Esophagus squamous epithelium (tissue), 5 donors: ENCODE measurements around the gene UCN. TPM values are rescaled to one million over a fixed set of nuclear protein-coding genes. Genes with fewer than 3 reads are reported as not detected.
A peak's percentile ranks its signal among the peaks of the same experiment; 100 is the strongest.
"Not testable (repeated sequence)": the region's sequence is repeated elsewhere in the genome, so short reads cannot be mapped to it uniquely, and the experiment has no call there.

ENCODE experiments used
- DNase-seq: peaks from one replicate; lab custom pipeline; 2025; lab: John Stamatoyannopoulos, UW
- H3K27ac ChIP-seq, 4 donors: fragments of 200-600 bp; sonication (generic); one replicate each; pipeline ENCODE4 v1.5.1; 2016 to 2019; ENCODE audit warnings: mild to moderate bottlenecking in 1 of 4
- H3K27me3 ChIP-seq, 4 donors: fragments of 200-600 bp; sonication (generic); 1 replicate in 3 of 4; 2 replicates in 1 of 4; pipeline versions ENCODE4 v1.5.1 to v1.6.0; 2017 to 2021; ENCODE audit warnings: antibody characterized with exemption in 1 of 4
- H3K36me3 ChIP-seq, 3 donors: fragments of 200-600 bp; sonication (generic); one replicate each; pipeline ENCODE4 v1.5.1; 2016 to 2019
- H3K4me1 ChIP-seq, 3 donors: fragments of 200-600 bp; sonication (generic); one replicate each; pipeline ENCODE4 v1.5.1; 2017 to 2019
- H3K4me3 ChIP-seq, 4 donors: fragments of 200-600 bp; sonication (generic); 1 replicate in 3 of 4; 2 replicates in 1 of 4; pipeline ENCODE4 v1.5.1; 2016 to 2019; ENCODE audit warnings: mild to moderate bottlenecking in 2 of 4, moderate library complexity in 1 of 4
- H3K9me3 ChIP-seq, 3 donors: fragments of 200-600 bp; sonication (generic); one replicate each; pipeline ENCODE4 v1.5.1; 2016 to 2019
- CTCF ChIP-seq, 6 experiments: fragments of 450-650 bp in 4 of 6; fragments of 200-600 bp in 2 of 6; sonication (generic) in 2 of 6; IDR thresholded peaks; one replicate each; pipeline ENCODE4 v1.5.1; 2016 to 2019; ENCODE audit warnings: antibody characterized with exemption in 6 of 6, mild to moderate bottlenecking in 4 of 6, moderate library complexity in 4 of 6
- POLR2A ChIP-seq, 4 donors: fragments of 450-650 bp; IDR thresholded peaks; one replicate each; pipeline ENCODE4 v1.6.1; 2017; ENCODE audit warnings: antibody characterized with exemption in 4 of 4, mild to moderate bottlenecking in 4 of 4, moderate library complexity in 3 of 4
- WGBS, 2 donors: methylation state at CpG; one replicate each; pipeline ENCODE4 v1.1.5; 2018; 5-methylcytosine and 5-hydroxymethylcytosine counted together
- intact Hi-C: fragments of 100-400 bp; cut with DNase I; formaldehyde crosslinking; loops from one replicate; pipeline ENCODE4 v1.15.0; 2022
- total RNA-seq, 4 donors: library from RNA; depleted of rRNA; stranded (reverse); fragments of >200 nt; gene quantifications; one replicate each; pipeline ENCODE4 v1.1.0, GENCODE V29; 2016
- donor health status: DM: yes; HTN: yes; CAD: no.

UCN gene
- total RNA-seq, 4 donors from 2014 or later, result 1.1 TPM; not detected in 3

- intact Hi-C loops, result loop anchor here (10.0 kb wide), 1 partner anchor 211 kb away; no protein-coding TSS in a partner anchor
- H3K27me3 ChIP-seq, result peaks cover 12 to 47% (median 20%) of the 10 kb centered on the region in 4 donors
- H3K27ac ChIP-seq, result no peak overlapping the region
- no peak overlapping the region for H3K4me3 ChIP-seq
- H3K4me1 ChIP-seq, result peaks cover 16 to 36% (median 20%) of the 10 kb centered on the region in 3 donors
- H3K9me3 ChIP-seq, result no peaks in the 10 kb centered on the region
- DNase-seq, result no peak
- 84 to 86% methylated on average over 5 to 15 of the region's 16 CpGs for WGBS, 2 donors
- peaks cover 0 to 12% (median 0%) of the 10 kb centered on the region in 3 donors for H3K36me3 ChIP-seq
- TF ChIP-seq POLR2A (IDR thresholded peaks at IDR 0.05) (no peak), CTCF (IDR thresholded peaks at IDR 0.05) (no peak)
Measured at GRCh38 chr2:27305516-27305915, 2.7 kb downstream of the UCN start.

- no peak for DNase-seq
- peaks cover 12 to 47% (median 20%) of the 10 kb centered on the region in 4 donors for H3K27me3 ChIP-seq
Measured at GRCh38 chr2:27304488-27305240, 3.6 kb downstream of the UCN start.

GRCh38 chr2:27303093-27304025, 4.9 kb downstream of the UCN start:
- H3K4me3 ChIP-seq, result peak overlapping the region; percentile 5 to 50 (median 34)
- H3K4me1 ChIP-seq, result peaks cover 16 to 33% (median 20%) of the 10 kb centered on the region in 3 donors
- H3K27me3 ChIP-seq, result peaks cover 12 to 47% (median 20%) of the 10 kb centered on the region in 4 donors
- H3K27ac ChIP-seq, result peak overlapping the region in 2 of 4 donors; percentile 1 to 36
- no peak for TF ChIP-seq POLR2A (IDR thresholded peaks at IDR 0.05)
- peak; percentile 83 to 91 (median 89) for TF ChIP-seq CTCF (IDR thresholded peaks at IDR 0.05)
- no peaks in the 10 kb centered on the region for H3K9me3 ChIP-seq
- 19 to 23% methylated on average over 25 of the region's 25 CpGs for WGBS, 2 donors
- intact Hi-C loops, result loop anchor here (10.0 kb wide), 1 partner anchor 209 kb away; no protein-coding TSS in a partner anchor
- no peaks in the 10 kb centered on the region for H3K36me3 ChIP-seq
- no peak for DNase-seq

More at GRCh38 chr2:27304488-27305240, 3.6 kb downstream of the UCN start:
- Histone ChIP-seq H3K4me1 (peaks cover 16 to 36% (median 20%) of the 10 kb centered on the region in 3 donors), H3K4me3 (no peak overlapping the region), H3K36me3 (peaks cover 0 to 8% (median 0%) of the 10 kb centered on the region in 3 donors), H3K27ac (no peak overlapping the region), H3K9me3 (no peaks in the 10 kb centered on the region)
- TF ChIP-seq CTCF (IDR thresholded peaks at IDR 0.05), result no peak
- TF ChIP-seq POLR2A (IDR thresholded peaks at IDR 0.05), result no peak
- intact Hi-C loops, result loop anchor here (10.0 kb wide), 1 partner anchor 210 kb away; no protein-coding TSS in a partner anchor
- 83% methylated on average over 11 of the region's 13 CpGs for WGBS, 2 donors

- not testable (repeated sequence) for H3K4me3 ChIP-seq, H3K36me3 ChIP-seq, DNase-seq, H3K4me1 ChIP-seq, H3K27ac ChIP-seq, H3K9me3 ChIP-seq
- intact Hi-C loops, result loop anchor here (10.0 kb wide), 1 partner anchor 206 kb away; no protein-coding TSS in a partner anchor
- H3K27me3 ChIP-seq, result peaks cover 0 to 19% (median 0%) of the 10 kb centered on the region in 4 donors
- 60 to 73% methylated on average over 4 of the region's 4 CpGs for WGBS, 2 donors
Measured at GRCh38 chr2:27300606-27301005, 7.6 kb downstream of the UCN start.

GRCh38 chr2:27298391-27299080, 9.7 kb downstream of the UCN start:
- TF ChIP-seq POLR2A (IDR thresholded peaks at IDR 0.05), result no peak
- no peak for TF ChIP-seq CTCF (IDR thresholded peaks at IDR 0.05)
- H3K36me3 ChIP-seq, result no peaks in the 10 kb centered on the region
- intact Hi-C loops, result no loop called here
- H3K27ac ChIP-seq, result no peak overlapping the region
- H3K4me3 ChIP-seq, result no peak overlapping the region
- H3K4me1 ChIP-seq, result peaks cover 0 to 15% (median 0%) of the 10 kb centered on the region in 3 donors
- H3K9me3 ChIP-seq, result no peaks in the 10 kb centered on the region
- peaks cover 0 to 6% (median 0%) of the 10 kb centered on the region in 4 donors for H3K27me3 ChIP-seq
- no peak for DNase-seq
- WGBS, 2 donors, result 68 to 79% methylated on average over 11 to 15 of the region's 18 CpGs
